ENCODE data around the gene MALRD1. TPM values are rescaled to one million over a fixed set of nuclear protein-coding genes. Genes with fewer than 3 reads are reported as not detected.

The MALRD1 gene
- total RNA-seq = not detected

GRCh38 chr10:19048489-19048888, at the start of gene MALRD1:
Gene MALRD1, plus strand, starts transcription at chr10:19048801. Its CDS starts 138 bp downstream, at chr10:19048939.
- DNase-seq (ENCODE audit: low spot score) (no peak), ATAC-seq (no peak)

GRCh38 chr10:19003341-19003740, 45.3 kb upstream of the MALRD1 start:
- ATAC-seq = no peak
- no peak for DNase-seq (ENCODE audit: low spot score)

GRCh38 chr10:19012111-19012510, 36.5 kb upstream of the MALRD1 start:
- no peak for DNase-seq (ENCODE audit: low spot score)
- ATAC-seq = no peak

GRCh38 chr10:19014034-19014433, 34.6 kb upstream of the MALRD1 start:
- ATAC-seq (no peak), DNase-seq (ENCODE audit: low spot score) (no peak)

GRCh38 chr10:19014498-19014897, 34.1 kb upstream of the MALRD1 start:
- DNase-seq (ENCODE audit: low spot score) = no peak
- ATAC-seq = no peak

- DNase-seq (ENCODE audit: low spot score) = no peak
- ATAC-seq = no peak
Measured at GRCh38 chr10:19017116-19017890, 31.3 kb upstream of the MALRD1 start.

- no peak for DNase-seq (ENCODE audit: low spot score)
- ATAC-seq = no peak
Measured at GRCh38 chr10:19021162-19021561, 27.4 kb upstream of the MALRD1 start.

- DNase-seq (ENCODE audit: low spot score) = no peak
- ATAC-seq = no peak
Measured at GRCh38 chr10:19024611-19025010, 24.0 kb upstream of the MALRD1 start.

- ATAC-seq = no peak
- no peak for DNase-seq (ENCODE audit: low spot score)
Measured at GRCh38 chr10:19031763-19032162, 16.8 kb upstream of the MALRD1 start.

GRCh38 chr10:19033741-19034140, 14.9 kb upstream of the MALRD1 start:
- ATAC-seq (no peak), DNase-seq (ENCODE audit: low spot score) (no peak)

- ATAC-seq (no peak), DNase-seq (ENCODE audit: low spot score) (no peak)
Measured at GRCh38 chr10:19041171-19041570, 7.4 kb upstream of the MALRD1 start.

GRCh38 chr10:19043431-19043830, 5.2 kb upstream of the MALRD1 start:
- DNase-seq (ENCODE audit: low spot score) (no peak), ATAC-seq (no peak)

- DNase-seq (ENCODE audit: low spot score) (no peak), ATAC-seq (no peak)
Measured at GRCh38 chr10:19046679-19047078, 1.9 kb upstream of the MALRD1 start.

GRCh38 chr10:19048891-19049290, 290 bp downstream of the MALRD1 start:
- no peak for ATAC-seq
- no peak for DNase-seq (ENCODE audit: low spot score)

- no peak for DNase-seq (ENCODE audit: low spot score)
- no peak for ATAC-seq
Measured at GRCh38 chr10:19049567-19049966, 966 bp downstream of the MALRD1 start.

- DNase-seq (ENCODE audit: low spot score) (no peak), ATAC-seq (no peak)
Measured at GRCh38 chr10:19054289-19054835, 5.8 kb downstream of the MALRD1 start.

- no peak for DNase-seq (ENCODE audit: low spot score)
- no peak for ATAC-seq
Measured at GRCh38 chr10:19058046-19058445, 9.4 kb downstream of the MALRD1 start.

GRCh38 chr10:19063986-19064385, 15.4 kb downstream of the MALRD1 start:
- DNase-seq (ENCODE audit: low spot score) (no peak), ATAC-seq (no peak)

- no peak for DNase-seq (ENCODE audit: low spot score)
- no peak for ATAC-seq
Measured at GRCh38 chr10:19071946-19072345, 23.3 kb downstream of the MALRD1 start.

- DNase-seq (ENCODE audit: low spot score) (no peak), ATAC-seq (no peak)
Measured at GRCh38 chr10:19077276-19077675, 28.7 kb downstream of the MALRD1 start.

GRCh38 chr10:19096501-19097073, 48.0 kb downstream of the MALRD1 start:
- DNase-seq (ENCODE audit: low spot score) = no peak
- no peak for ATAC-seq

GRCh38 chr10:19097151-19097550, 48.5 kb downstream of the MALRD1 start:
- ATAC-seq = no peak

More at GRCh38 chr10:19097151-19097550, 48.5 kb downstream of the MALRD1 start:
- DNase-seq (ENCODE audit: low spot score) = no peak

Measured in left lobe of liver (tissue), 2 donors.